ENCODE measurements around the gene TUBG2.

TUBG2 gene

DNA sequence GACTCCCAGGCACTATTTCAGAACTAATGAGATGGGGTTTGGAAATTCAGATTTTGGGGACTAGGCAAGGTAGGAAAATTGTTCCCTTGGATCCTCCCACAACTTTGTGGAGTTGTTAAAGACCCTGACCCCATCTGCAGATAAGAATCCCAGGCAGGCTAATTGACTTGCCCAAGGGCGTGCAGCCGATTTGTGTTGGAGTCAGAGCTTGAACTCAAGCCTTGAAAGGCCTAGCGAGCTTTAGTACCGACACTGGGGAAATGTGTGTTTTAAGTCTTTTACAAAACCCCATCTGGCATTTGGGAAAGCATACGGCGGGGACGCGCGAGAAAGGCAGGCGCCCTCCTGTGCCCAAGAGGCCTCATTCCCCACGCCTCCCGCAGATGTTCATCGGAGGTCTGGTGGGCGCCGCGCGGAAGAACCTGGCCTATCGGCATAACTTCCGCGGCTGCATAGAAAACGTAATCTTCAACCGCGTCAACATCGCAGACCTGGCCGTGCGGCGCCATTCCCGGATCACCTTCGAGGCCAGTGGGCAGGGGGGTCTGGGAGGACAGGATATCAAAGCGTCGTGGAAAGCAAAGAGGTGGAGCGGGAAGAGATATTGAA is 27.5 kb downstream of the TUBG2 start:
- TF ChIP-seq MYC (IDR thresholded peaks at IDR 0.05; ENCODE audit: low read depth, low read length) (no peak), CTCF (IDR thresholded peaks at IDR 0.05; ENCODE audit: low read depth, low read length) (no peak), POLR2A (IDR thresholded peaks at IDR 0.05; ENCODE audit: extremely low read depth, insufficient read length) (no peak), MAX (IDR thresholded peaks at IDR 0.05; ENCODE audit: low read depth, low read length) (no peak)
- DNase-seq (ENCODE audit: low read depth), result no peak
- no peak overlapping the region for H3K4me3 ChIP-seq (ENCODE audit: low read depth, low read length)

DNA sequence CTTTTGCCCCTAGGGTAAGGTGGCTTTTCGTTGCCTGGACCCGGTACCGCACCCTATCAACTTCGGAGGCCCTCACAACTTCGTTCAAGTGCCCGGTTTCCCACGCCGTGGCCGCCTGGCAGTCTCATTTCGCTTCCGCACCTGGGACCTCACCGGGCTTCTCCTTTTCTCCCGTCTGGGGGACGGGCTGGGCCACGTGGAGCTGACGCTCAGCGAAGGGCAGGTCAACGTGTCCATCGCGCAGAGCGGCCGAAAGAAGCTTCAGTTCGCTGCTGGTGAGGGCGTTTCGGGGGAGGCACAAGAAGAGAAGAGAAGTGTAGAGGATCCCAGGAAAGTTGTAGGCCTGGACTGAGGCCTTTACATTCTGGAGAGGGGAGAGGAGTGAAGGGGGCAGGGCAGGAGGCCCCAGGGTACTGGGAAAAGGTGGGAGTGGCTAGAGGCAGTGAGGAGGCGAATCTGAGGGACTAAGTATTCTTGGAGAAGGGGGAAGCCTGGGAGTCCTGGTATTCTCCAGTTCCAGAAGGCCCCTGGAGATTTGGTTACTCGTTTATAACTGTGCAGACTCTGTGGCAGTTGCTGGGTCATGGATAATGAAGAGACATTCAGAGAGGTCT is 28.7 kb downstream of the TUBG2 start:
- H3K4me3 ChIP-seq (ENCODE audit: low read depth, low read length), result no peak overlapping the region
- DNase-seq (ENCODE audit: low read depth), result no peak
- TF ChIP-seq POLR2A (IDR thresholded peaks at IDR 0.05; ENCODE audit: extremely low read depth, insufficient read length), result no peak
- TF ChIP-seq CTCF (IDR thresholded peaks at IDR 0.05; ENCODE audit: low read depth, low read length), result no peak

DNA sequence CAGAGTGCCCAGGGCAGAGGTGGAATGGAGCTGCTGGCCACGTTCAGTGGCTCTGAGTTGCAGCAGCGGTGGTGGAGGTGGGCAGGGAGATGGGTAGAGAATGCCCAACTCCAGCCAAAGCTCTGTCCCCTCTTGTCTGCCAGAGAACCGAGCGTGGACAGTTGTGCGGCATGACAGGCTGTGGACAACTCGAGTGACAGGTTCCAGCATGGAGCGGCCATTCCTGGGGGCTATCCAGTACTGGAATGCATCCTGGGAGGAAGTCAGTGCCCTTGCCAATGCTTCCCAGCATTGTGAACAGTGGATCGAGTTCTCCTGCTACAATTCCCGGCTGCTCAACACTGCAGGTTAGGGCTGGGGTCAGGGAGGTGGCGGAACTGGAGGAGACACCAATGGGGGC is 31.5 kb downstream of the TUBG2 start:
- no peak for DNase-seq (ENCODE audit: low read depth)
- no peak for TF ChIP-seq CTCF (IDR thresholded peaks at IDR 0.05; ENCODE audit: low read depth, low read length)
- TF ChIP-seq POLR2A (IDR thresholded peaks at IDR 0.05; ENCODE audit: extremely low read depth, insufficient read length), result no peak
- TF ChIP-seq MAX (IDR thresholded peaks at IDR 0.05; ENCODE audit: low read depth, low read length), result no peak
- TF ChIP-seq MYC (IDR thresholded peaks at IDR 0.05; ENCODE audit: low read depth, low read length), result no peak

GRCh38 chr17:42691021-42691545 is 32.0 kb downstream of the TUBG2 start:
- no peak for DNase-seq (ENCODE audit: low read depth)

More for the DNA sequence above, 31.5 kb downstream of the TUBG2 start:
- H3K4me3 ChIP-seq (ENCODE audit: low read depth, low read length), result no peak overlapping the region

GRCh38 chr17:42692489-42692888 is 33.4 kb downstream of the TUBG2 start:
- no peak for DNase-seq (ENCODE audit: low read depth)
- no peak for TF ChIP-seq MYC (IDR thresholded peaks at IDR 0.05; ENCODE audit: low read depth, low read length)
- no peak for TF ChIP-seq POLR2A (IDR thresholded peaks at IDR 0.05; ENCODE audit: extremely low read depth, insufficient read length)
- TF ChIP-seq MAX (IDR thresholded peaks at IDR 0.05; ENCODE audit: low read depth, low read length), result no peak
- TF ChIP-seq CTCF (IDR thresholded peaks at IDR 0.05; ENCODE audit: low read depth, low read length), result no peak
- no peak overlapping the region for H3K4me3 ChIP-seq (ENCODE audit: low read depth, low read length)

More at GRCh38 chr17:42691021-42691545, 32.0 kb downstream of the TUBG2 start:
- no peak overlapping the region for H3K4me3 ChIP-seq (ENCODE audit: low read depth, low read length)
- TF ChIP-seq CTCF (IDR thresholded peaks at IDR 0.05; ENCODE audit: low read depth, low read length), result no peak
- TF ChIP-seq MYC (IDR thresholded peaks at IDR 0.05; ENCODE audit: low read depth, low read length), result no peak
- no peak for TF ChIP-seq MAX (IDR thresholded peaks at IDR 0.05; ENCODE audit: low read depth, low read length)
- TF ChIP-seq POLR2A (IDR thresholded peaks at IDR 0.05; ENCODE audit: extremely low read depth, insufficient read length), result no peak
